HEK293 (cell line): Measurements from ENCODE around the gene DCTN4.

ENCODE experiments used
- CTCF ChIA-PET: fragments of 350-600 bp; formaldehyde crosslinking; extraction: SDS; loops from one replicate; lab custom pipeline; 2021; ENCODE audit warnings: antibody characterized with exemption; lab: Yijun Ruan, JAX
- POLR2A ChIA-PET: fragments of 300-600 bp; formaldehyde crosslinking; extraction: SDS; loops from one replicate; lab custom pipeline; 2020; ENCODE audit warnings: antibody characterized with exemption, inconsistent platforms; lab: Yijun Ruan, JAX
- H3K27ac ChIP-seq: fragments of 200-500 bp; sonication (Bioruptor generic); 2 replicates; pipeline ENCODE4 v1.5.1; 2014; ENCODE audit warnings: low read depth, low read length, control low read depth, inconsistent platforms; ENCODE audit errors: extremely low read depth
- H3K36me3 ChIP-seq, 2 experiments: fragments of 200-500 bp in 1 of 2; sonication (Bioruptor generic) in 1 of 2; 1 replicate in 1 of 2; 2 replicates in 1 of 2; pipeline ENCODE4 v1.5.1; 2014 to 2017; ENCODE audit warnings: inconsistent platforms in 2 of 2, low read length in 2 of 2; ENCODE audit not compliant: control insufficient read depth in 2 of 2, insufficient read depth in 1 of 2
- H3K4me1 ChIP-seq: fragments of 200-500 bp; sonication (Bioruptor generic); 2 replicates; pipeline ENCODE4 v1.5.1; 2014; ENCODE audit warnings: mild to moderate bottlenecking, low read length, inconsistent platforms; ENCODE audit not compliant: control insufficient read depth, insufficient read depth
- H3K4me3 ChIP-seq: 2 replicates; pipeline ENCODE4 v1.5.1; 2011; ENCODE audit warnings: low read depth, mild to moderate bottlenecking, control low read depth, low read length, moderate library complexity
- H3K9me3 ChIP-seq: fragments of 200-500 bp; sonication (Bioruptor generic); 2 replicates; pipeline ENCODE4 v1.5.1; 2014; ENCODE audit warnings: low read depth, low read length, inconsistent platforms; ENCODE audit not compliant: control insufficient read depth, insufficient read depth
- OSR2 ChIP-seq: fragments of 450-650 bp; formaldehyde crosslinking; IDR thresholded peaks from 2 replicates; pipeline ENCODE4 v1.5.1; 2016; ENCODE audit warnings: missing biosample characterization, missing genetic modification characterization
- WT1 ChIP-seq: fragments of 450-650 bp; formaldehyde crosslinking; IDR thresholded peaks from 2 replicates; pipeline ENCODE4 v1.5.1; 2016; ENCODE audit warnings: missing biosample characterization, missing genetic modification characterization
- ZFP41 ChIP-seq: fragments of 450-650 bp; formaldehyde crosslinking; IDR thresholded peaks from 2 replicates; pipeline ENCODE4 v1.5.1; 2016; ENCODE audit warnings: missing biosample characterization, missing genetic modification characterization, borderline replicate concordance
- ZNF133 ChIP-seq: fragments of 450-650 bp; formaldehyde crosslinking; IDR thresholded peaks from 2 replicates; pipeline ENCODE4 v1.5.1; 2016; ENCODE audit warnings: missing biosample characterization, missing genetic modification characterization
- ZNF184 ChIP-seq: fragments of 450-650 bp; IDR thresholded peaks from 2 replicates; pipeline ENCODE4 v1.5.1; 2018; ENCODE audit warnings: missing biosample characterization, mild to moderate bottlenecking, missing genetic modification characterization
- ZNF311 ChIP-seq: fragments of 450-650 bp; formaldehyde crosslinking; IDR thresholded peaks from 2 replicates; pipeline ENCODE4 v1.5.1; 2017; ENCODE audit warnings: missing biosample characterization, missing genetic modification characterization, borderline replicate concordance
- ZNF473 ChIP-seq: fragments of 450-650 bp; formaldehyde crosslinking; IDR thresholded peaks from 2 replicates; pipeline ENCODE4 v1.5.1; 2017; ENCODE audit warnings: missing biosample characterization, missing genetic modification characterization
- ZNF596 ChIP-seq: fragments of 450-650 bp; IDR thresholded peaks from 2 replicates; pipeline ENCODE4 v1.5.0; 2018; ENCODE audit warnings: missing biosample characterization, mild to moderate bottlenecking, missing genetic modification characterization, moderate library complexity
- ZNF830 ChIP-seq: fragments of 450-650 bp; IDR thresholded peaks from 2 replicates; pipeline ENCODE4 v1.5.0; 2018; ENCODE audit warnings: missing biosample characterization, missing genetic modification characterization, low read depth, mild to moderate bottlenecking, moderate library complexity
- TF ChIP-seq, protein P1 (sequence below): fragments of 450-650 bp; formaldehyde crosslinking; IDR thresholded peaks from 2 replicates; pipeline ENCODE4 v1.5.1; 2016; ENCODE audit warnings: missing biosample characterization, missing genetic modification characterization
- TF ChIP-seq, protein P2 (sequence below): fragments of 450-650 bp; formaldehyde crosslinking; conservative IDR thresholded peaks from 2 replicates; pipeline ENCODE4 v1.5.1; 2016; ENCODE audit warnings: low read depth, missing biosample characterization, missing genetic modification characterization
- TF ChIP-seq, protein P3 (sequence below): fragments of 450-650 bp; formaldehyde crosslinking; IDR thresholded peaks from 2 replicates; pipeline ENCODE4 v1.5.1; 2016; ENCODE audit warnings: missing biosample characterization, missing genetic modification characterization
- TF ChIP-seq, protein P4 (sequence below): fragments of 450-650 bp; formaldehyde crosslinking; conservative IDR thresholded peaks from 2 replicates; pipeline ENCODE4 v1.5.1; 2016; ENCODE audit warnings: low read depth, missing biosample characterization, missing genetic modification characterization
- TF ChIP-seq, protein P5 (sequence below): fragments of 450-650 bp; formaldehyde crosslinking; IDR thresholded peaks from 2 replicates; pipeline ENCODE4 v1.5.1; 2017; ENCODE audit warnings: missing biosample characterization, missing genetic modification characterization

Gene DCTN4

DNA sequence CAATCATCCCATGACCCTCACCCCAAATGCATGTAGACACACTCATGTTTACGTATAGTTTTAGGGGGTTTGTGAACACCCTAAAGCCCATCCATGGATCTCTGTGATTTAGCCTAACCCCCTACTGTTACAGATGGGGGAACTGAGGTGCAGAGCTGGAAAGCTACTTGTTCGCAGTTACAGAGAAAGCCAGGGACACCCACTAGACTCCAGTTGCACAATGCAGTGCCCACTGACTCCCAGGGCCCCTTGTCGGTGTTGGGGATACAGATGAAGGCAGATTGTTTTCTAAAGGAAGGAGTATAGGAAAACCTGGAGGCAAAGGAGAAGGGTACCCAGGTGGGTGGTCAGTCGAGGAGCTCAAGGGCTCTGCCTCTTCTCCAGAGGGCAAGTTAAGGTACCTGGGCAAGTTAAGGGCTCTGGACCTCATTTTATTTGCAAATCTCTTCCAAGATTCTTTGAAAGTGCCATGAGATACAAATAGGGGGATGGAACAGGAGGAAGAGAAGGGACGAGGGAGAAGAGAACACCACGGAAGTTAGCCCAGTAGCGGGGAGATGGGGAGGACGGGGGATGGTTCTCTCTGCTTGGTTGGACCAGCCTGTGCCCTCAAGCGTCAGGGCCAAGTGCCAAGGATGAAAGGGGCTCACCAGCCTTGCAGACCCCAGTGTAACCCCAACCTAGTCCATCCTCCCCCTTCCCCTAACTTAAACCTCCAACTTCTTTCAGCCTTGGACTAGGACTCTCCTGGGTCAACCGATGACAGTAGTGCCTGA, 96.8 kb downstream of the DCTN4 start:
- CTCF ChIA-PET = interaction anchor here (0.7 to 3.5 kb wide), 3 partner anchors 29 to 101 kb away, joined by 3 to 30 read pairs (median 8); partner anchors contain the start of gene RBM22

More for the DNA sequence above, 96.8 kb downstream of the DCTN4 start:
- TF ChIP-seq ZNF133 (no peak), ZNF830 (tag by site-specific recombination) (no peak), ZNF311 (tag by site-specific recombination) (no peak), ZNF473 (tag by site-specific recombination) (no peak), ZFP41 (no peak), OSR2 (tag by site-specific recombination) (no peak), WT1 (tag by site-specific recombination) (no peak), ZNF596 (tag by site-specific recombination) (no peak), ZNF184 (tag by site-specific recombination) (no peak)
- TF ChIP-seq, protein P1, sequence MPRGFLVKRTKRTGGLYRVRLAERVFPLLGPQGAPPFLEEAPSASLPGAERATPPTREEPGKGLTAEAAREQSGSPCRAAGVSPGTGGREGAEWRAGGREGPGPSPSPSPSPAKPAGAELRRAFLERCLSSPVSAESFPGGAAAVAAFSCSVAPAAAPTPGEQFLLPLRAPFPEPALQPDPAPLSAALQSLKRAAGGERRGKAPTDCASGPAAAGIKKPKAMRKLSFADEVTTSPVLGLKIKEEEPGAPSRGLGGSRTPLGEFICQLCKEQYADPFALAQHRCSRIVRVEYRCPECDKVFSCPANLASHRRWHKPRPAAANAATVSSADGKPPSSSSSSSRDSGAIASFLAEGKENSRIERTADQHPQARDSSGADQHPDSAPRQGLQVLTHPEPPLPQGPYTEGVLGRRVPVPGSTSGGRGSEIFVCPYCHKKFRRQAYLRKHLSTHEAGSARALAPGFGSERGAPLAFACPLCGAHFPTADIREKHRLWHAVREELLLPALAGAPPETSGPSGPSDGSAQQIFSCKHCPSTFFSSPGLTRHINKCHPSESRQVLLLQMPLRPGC (tag by site-specific recombination) = no peak
- TF ChIP-seq, protein P2, sequence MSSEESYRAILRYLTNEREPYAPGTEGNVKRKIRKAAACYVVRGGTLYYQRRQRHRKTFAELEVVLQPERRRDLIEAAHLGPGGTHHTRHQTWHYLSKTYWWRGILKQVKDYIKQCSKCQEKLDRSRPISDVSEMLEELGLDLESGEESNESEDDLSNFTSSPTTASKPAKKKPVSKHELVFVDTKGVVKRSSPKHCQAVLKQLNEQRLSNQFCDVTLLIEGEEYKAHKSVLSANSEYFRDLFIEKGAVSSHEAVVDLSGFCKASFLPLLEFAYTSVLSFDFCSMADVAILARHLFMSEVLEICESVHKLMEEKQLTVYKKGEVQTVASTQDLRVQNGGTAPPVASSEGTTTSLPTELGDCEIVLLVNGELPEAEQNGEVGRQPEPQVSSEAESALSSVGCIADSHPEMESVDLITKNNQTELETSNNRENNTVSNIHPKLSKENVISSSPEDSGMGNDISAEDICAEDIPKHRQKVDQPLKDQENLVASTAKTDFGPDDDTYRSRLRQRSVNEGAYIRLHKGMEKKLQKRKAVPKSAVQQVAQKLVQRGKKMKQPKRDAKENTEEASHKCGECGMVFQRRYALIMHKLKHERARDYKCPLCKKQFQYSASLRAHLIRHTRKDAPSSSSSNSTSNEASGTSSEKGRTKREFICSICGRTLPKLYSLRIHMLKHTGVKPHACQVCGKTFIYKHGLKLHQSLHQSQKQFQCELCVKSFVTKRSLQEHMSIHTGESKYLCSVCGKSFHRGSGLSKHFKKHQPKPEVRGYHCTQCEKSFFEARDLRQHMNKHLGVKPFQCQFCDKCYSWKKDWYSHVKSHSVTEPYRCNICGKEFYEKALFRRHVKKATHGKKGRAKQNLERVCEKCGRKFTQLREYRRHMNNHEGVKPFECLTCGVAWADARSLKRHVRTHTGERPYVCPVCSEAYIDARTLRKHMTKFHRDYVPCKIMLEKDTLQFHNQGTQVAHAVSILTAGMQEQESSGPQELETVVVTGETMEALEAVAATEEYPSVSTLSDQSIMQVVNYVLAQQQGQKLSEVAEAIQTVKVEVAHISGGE (tag by site-specific recombination) = no peak
- TF ChIP-seq, protein P3, sequence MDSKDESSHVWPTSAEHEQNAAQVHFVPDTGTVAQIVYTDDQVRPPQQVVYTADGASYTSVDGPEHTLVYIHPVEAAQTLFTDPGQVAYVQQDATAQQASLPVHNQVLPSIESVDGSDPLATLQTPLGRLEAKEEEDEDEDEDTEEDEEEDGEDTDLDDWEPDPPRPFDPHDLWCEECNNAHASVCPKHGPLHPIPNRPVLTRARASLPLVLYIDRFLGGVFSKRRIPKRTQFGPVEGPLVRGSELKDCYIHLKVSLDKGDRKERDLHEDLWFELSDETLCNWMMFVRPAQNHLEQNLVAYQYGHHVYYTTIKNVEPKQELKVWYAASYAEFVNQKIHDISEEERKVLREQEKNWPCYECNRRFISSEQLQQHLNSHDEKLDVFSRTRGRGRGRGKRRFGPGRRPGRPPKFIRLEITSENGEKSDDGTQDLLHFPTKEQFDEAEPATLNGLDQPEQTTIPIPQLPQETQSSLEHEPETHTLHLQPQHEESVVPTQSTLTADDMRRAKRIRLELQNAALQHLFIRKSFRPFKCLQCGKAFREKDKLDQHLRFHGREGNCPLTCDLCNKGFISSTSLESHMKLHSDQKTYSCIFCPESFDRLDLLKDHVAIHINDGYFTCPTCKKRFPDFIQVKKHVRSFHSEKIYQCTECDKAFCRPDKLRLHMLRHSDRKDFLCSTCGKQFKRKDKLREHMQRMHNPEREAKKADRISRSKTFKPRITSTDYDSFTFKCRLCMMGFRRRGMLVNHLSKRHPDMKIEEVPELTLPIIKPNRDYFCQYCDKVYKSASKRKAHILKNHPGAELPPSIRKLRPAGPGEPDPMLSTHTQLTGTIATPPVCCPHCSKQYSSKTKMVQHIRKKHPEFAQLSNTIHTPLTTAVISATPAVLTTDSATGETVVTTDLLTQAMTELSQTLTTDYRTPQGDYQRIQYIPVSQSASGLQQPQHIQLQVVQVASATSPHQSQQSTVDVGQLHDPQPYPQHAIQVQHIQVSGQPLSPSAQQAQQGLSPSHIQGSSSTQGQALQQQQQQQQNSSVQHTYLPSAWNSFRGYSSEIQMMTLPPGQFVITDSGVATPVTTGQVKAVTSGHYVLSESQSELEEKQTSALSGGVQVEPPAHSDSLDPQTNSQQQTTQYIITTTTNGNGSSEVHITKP (tag by site-specific recombination) = no peak
- TF ChIP-seq, protein P4, sequence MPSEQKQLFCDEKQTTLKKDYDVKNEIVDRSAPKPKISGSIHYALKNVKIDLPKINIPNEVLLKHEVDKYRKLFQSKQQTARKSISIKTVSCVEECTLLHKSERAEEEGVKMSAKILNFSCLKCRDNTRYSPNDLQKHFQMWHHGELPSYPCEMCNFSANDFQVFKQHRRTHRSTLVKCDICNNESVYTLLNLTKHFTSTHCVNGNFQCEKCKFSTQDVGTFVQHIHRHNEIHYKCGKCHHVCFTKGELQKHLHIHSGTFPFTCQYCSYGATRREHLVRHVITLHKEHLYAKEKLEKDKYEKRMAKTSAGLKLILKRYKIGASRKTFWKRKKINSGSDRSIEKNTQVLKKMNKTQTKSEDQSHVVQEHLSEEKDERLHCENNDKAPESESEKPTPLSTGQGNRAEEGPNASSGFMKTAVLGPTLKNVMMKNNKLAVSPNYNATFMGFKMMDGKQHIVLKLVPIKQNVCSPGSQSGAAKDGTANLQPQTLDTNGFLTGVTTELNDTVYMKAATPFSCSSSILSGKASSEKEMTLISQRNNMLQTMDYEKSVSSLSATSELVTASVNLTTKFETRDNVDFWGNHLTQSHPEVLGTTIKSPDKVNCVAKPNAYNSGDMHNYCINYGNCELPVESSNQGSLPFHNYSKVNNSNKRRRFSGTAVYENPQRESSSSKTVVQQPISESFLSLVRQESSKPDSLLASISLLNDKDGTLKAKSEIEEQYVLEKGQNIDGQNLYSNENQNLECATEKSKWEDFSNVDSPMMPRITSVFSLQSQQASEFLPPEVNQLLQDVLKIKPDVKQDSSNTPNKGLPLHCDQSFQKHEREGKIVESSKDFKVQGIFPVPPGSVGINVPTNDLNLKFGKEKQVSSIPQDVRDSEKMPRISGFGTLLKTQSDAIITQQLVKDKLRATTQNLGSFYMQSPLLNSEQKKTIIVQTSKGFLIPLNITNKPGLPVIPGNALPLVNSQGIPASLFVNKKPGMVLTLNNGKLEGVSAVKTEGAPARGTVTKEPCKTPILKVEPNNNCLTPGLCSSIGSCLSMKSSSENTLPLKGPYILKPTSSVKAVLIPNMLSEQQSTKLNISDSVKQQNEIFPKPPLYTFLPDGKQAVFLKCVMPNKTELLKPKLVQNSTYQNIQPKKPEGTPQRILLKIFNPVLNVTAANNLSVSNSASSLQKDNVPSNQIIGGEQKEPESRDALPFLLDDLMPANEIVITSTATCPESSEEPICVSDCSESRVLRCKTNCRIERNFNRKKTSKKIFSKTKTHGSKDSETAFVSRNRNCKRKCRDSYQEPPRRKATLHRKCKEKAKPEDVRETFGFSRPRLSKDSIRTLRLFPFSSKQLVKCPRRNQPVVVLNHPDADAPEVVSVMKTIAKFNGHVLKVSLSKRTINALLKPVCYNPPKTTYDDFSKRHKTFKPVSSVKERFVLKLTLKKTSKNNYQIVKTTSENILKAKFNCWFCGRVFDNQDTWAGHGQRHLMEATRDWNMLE (tag by site-specific recombination) = no peak
- TF ChIP-seq, protein P5, sequence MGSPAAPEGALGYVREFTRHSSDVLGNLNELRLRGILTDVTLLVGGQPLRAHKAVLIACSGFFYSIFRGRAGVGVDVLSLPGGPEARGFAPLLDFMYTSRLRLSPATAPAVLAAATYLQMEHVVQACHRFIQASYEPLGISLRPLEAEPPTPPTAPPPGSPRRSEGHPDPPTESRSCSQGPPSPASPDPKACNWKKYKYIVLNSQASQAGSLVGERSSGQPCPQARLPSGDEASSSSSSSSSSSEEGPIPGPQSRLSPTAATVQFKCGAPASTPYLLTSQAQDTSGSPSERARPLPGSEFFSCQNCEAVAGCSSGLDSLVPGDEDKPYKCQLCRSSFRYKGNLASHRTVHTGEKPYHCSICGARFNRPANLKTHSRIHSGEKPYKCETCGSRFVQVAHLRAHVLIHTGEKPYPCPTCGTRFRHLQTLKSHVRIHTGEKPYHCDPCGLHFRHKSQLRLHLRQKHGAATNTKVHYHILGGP (tag by site-specific recombination) = no peak
- H3K4me1 ChIP-seq = no peaks in the 10 kb centered on the region
- H3K9me3 ChIP-seq = no peaks in the 10 kb centered on the region
- H3K4me3 ChIP-seq = no peak overlapping the region
- no peaks in the 10 kb centered on the region for H3K36me3 ChIP-seq
- POLR2A ChIA-PET = interaction anchor here (0.6 to 1.0 kb wide), 2 partner anchors 26 to 39 kb away, joined by 3 read pairs; partner anchors contain the start of gene RBM22
- no peak overlapping the region for H3K27ac ChIP-seq
